ENCODE results near the gene SMKR1.

- TF ChIP-seq RAD21 (IDR thresholded peaks at IDR 0.05; ENCODE audit: low read depth) (0 out of 2 replicates have a peak, but pooled peaks have one; percentile 6), REST (IDR thresholded peaks at IDR 0.05; ENCODE audit: low read depth) (no peak), CTCF (IDR thresholded peaks at IDR 0.05 in 2 of 3, conservative IDR thresholded peaks at IDR 0.05 in 1 of 3; ENCODE audit: borderline replicate concordance in 1 of 3, insufficient read depth in 1 of 3, low read depth in 2 of 3, low read length in 2 of 3) (no peak)
Measured at GRCh38 chr7:129530795-129531391, 28.6 kb downstream of the SMKR1 start.

All from HCT116 (cell line).